DMS 273 treated with DMSO at 0.1 percent for 48 hours (cell line): ENCODE data around the gene SERPINA4.
"Not testable (repeated sequence)": the region's sequence is repeated elsewhere in the genome, so short reads cannot be mapped to it uniquely, and the experiment has no call there.

Experiments used
- DNase-seq: peaks from one replicate; lab custom pipeline; 2025; lab: John Stamatoyannopoulos, UW

Gene SERPINA4

DNA sequence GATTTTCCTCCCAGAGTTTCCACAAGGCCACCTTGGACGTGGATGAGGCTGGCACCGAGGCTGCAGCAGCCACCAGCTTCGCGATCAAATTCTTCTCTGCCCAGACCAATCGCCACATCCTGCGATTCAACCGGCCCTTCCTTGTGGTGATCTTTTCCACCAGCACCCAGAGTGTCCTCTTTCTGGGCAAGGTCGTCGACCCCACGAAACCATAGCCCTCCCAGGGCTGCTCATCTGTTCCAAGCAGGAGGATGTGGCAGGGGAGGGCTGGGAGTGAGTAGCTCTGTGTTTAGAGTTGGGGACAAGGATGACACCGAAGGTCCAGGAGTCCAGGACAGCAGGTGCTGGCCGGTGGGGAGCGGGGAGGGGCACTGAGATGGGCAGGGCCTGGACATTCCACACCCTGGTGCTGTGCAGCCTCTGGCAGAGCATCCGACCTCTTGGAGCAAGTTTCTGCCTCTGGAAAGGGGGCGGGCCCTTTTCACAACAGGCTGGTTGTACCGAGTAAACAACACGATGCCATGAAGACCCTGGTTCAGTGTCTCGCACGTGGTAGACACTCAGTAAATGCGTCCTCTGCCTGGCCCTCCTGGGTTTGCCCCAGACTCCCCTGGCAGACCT, 8.2 kb downstream of the SERPINA4 start:
- no peak for DNase-seq

DNA sequence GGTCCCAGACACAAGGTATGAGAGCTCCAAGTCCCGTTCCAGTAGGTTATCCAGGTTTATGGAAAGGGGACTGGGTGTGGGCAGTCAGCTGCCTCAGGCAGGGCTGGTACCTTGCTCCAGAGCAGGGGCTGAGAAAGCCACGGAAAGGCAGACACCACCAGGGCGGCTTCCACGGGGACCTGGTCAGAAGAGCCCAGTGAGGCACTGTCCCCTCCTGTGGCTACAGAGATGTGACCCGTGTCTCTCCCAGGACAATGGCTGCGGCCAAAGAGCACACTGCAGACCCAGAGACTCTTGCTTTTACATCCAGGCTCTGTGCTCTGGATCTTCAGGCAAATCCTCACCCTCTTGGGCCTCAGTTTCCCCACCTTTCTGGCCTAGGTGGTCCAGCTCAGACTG, 8.8 kb downstream of the SERPINA4 start:
- no peak for DNase-seq

DNA sequence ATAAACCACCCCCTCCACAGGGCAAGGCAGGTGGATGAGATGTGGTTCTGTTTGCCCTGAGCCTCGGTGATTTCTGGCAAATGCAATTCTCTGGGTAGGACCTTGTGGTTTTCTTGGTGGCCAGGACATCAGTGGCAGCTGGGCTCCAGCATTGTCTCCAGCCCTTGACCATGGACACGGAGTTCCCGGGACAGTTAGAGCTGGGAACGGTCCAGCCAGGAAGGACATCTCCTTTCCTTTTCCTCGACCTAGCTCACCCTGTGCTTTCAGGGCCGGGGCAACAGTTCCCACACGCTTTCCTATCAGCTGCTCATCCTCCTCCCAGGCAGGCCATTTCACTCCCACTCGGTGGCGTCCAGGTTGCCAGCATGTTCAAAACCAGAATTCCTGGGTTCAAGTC, 9.2 kb downstream of the SERPINA4 start:
- DNase-seq, result no peak

DNA sequence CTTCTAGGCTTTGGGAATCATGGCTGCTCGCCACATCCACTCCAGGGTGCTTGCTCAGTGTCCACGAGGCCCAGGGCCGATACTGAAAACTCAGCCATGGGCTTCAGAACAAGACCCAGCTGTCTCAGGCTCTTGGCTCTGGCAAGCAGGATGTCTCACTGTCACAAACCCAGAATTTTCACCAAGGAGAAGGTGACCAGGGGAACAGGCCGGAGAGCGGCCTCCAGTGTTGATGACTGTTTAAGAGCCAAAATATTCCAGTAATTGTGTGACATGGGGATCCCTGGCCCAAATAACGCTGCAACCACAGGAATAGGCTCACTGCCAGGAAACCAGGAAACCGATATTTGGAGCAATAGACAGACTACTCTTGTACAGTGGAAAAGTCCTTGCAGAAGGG, 10.2 kb downstream of the SERPINA4 start:
- DNase-seq, result no peak

DNA sequence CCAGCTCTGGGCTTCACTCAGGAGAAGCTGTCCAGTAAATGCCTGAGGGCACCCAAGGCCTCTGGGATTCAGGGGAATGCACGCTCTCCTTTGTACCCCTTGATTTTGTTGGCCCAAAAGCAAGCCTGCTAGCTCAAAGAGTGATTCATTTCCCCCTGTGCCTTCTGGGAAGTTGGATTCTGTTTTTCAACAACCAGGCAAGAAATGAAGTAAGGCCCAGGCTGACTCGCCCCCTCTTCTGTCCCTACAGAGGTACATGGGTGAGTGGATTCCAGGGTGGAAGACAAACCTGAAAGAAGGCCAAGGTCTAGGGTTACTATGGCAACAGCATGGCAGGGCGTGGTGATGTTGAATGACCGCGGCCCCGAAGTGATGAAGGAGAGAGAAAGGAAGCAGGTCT, 10.7 kb downstream of the SERPINA4 start:
- no peak for DNase-seq

DNA sequence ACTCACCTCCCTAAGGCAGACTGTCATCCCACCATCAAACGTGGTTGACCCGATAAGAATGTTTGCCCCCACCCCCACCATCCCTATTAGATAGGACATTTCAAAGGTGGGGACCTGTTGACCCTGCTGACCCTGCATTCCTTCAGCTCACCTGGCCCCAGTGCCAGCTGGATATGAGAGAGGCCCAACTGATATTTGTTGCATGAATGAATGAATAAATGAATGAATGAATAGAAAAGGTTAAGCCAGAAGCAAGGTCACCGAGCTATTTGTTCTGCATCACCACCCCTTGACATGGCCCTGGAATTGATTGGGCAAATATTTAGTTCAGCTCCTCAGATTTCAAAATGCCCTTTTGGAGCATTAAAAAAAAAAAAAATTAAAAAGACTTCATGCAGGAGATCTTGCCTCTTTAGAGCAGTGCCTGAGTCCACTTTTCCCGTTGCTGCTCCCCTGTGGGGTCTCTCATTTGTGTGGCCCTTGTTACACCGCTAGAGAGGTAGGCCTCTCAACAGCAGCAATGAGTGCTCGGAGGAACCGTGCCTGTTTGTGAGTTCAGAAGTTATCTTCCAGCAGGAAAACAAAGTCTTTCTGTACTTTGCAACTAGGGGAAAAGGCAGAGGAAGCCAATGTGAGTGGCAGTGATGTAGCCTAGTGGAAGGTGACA, 11.5 kb downstream of the SERPINA4 start:
- DNase-seq, result no peak

DNA sequence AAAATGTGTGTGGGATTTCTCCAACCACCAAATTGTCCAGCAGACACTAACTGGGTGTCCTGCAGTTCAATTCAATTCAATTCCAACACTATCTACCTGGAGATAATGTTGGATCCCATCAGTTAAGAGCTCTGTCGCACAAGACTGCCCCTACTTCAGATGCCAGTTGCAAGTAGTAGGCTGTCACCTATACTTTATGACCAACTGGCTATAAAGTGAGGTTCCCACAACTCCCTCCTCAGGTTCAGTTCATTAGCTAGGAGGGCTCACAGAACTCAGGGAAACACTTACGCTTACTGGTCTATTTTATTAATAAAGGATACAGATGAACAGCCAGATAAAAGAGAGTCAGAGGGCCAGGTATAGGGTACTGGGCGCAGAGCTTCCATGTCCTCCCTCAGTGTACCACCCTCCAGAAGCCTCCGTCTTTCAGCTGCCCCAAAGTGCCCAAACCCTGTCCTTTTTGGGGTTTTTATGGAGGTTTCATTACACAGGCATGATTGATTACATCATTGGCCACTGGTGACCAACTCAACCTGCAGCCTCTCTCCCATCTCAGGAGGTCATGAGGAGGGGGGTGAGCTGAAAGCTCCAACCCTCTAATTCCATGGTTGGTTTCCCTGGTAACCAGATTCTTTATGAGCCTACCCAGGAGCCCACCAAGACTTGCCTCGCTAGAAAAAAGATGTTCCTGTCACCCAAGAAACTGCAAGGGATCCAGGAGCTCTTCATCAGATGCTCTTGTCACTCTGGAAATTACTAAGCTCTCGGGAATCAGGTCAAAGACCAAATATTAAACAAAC, 12.4 kb downstream of the SERPINA4 start:
- no peak for DNase-seq

DNA sequence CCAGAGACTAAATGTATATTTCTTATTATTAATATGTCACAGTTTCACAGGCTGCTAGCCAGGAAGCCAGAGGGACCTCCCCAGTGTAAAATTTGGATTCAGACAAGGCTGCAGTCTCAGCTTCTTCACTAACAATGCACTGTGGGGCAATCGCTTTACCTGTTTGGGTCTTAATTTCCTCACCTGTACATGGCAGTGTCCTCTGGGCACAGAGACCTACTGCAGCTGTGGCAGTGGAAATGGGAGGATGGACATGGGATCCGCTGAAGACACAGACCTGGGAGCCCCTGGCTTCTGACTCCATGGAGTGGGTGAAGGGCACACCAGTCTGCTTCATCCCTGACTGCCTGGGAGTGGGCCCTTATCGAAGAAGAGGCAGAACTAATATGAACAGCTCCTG, 13.1 kb downstream of the SERPINA4 start:
- DNase-seq, result no peak

DNA sequence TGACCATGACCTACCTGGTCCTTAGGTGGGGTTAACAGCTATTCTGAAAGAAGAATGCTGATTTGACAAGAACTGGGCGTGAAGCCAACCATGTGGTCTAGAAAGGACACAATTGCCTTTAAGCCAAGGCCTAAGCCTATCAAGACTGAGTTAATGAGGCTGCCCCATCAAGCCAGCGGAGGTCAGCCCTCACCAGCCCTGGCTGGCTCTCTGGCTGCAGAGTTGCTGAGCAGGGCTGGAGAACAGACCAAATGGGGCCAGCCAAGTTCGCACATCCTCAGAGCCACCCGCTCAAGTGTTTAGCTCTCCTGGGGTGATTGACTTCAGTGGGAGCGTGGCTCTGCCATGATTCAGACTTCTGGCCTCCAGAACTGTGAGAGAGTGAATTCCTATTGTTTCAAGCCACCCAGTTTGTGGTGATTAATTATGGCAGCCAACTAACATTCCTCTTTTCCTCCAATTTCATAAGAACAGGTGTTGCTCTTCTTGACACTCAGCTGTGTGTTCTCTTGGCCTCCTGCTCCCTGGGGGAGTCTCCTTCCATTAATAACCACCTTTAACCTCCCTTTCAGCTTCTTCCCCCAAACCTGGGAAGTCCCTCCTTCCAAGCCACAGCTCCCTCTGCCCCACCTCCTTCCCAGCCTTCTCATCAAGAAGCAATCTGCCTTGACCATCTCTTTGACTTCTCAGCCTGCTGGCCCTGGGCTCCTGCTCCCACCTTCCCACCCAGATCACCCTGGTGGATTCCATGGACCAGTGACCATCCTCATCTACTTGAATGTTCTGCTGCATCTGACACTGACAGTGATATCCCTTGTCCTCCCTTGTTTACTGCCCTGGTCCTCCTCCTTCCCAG, 14.7 kb downstream of the SERPINA4 start:
- DNase-seq, result no peak

DNA sequence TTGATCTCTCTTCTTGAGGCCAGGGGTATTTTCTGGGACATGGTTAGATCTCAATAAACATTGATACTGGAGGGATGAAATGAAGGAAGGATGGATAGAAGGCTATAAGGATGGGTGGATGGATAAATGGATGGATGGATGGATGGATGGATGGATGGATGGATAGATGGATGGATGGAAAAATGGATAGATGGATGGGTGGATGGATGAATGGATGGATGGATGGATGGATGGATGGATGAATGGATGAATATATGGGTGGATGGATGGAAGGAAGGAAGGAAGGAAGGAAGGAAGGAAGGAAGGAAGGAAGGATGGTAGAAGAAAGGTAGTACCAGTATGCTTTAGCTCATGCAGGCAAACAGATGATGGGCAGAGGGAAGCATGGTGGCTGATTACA, 16.2 kb downstream of the SERPINA4 start:
- DNase-seq, result not testable (repeated sequence)

DNA sequence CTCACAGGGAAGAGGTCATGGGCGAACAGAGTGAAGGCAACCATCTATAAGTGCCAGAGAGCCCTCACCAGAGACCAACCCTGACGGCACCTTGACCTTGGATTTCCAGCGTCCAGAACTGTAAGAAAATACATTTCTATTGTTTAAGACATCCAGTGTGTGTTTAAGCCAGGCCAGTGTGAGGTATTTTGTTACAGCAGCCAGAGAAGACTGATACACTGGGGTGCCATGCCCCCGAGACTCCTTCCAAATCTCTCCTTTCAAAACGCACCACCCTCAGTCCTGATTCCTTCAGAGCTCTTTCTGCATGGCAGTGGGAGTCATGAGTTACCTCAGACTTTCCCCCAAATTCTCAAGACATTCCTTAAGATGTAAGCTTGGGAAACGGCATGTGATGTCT, 17.5 kb downstream of the SERPINA4 start:
- no peak for DNase-seq

DNA sequence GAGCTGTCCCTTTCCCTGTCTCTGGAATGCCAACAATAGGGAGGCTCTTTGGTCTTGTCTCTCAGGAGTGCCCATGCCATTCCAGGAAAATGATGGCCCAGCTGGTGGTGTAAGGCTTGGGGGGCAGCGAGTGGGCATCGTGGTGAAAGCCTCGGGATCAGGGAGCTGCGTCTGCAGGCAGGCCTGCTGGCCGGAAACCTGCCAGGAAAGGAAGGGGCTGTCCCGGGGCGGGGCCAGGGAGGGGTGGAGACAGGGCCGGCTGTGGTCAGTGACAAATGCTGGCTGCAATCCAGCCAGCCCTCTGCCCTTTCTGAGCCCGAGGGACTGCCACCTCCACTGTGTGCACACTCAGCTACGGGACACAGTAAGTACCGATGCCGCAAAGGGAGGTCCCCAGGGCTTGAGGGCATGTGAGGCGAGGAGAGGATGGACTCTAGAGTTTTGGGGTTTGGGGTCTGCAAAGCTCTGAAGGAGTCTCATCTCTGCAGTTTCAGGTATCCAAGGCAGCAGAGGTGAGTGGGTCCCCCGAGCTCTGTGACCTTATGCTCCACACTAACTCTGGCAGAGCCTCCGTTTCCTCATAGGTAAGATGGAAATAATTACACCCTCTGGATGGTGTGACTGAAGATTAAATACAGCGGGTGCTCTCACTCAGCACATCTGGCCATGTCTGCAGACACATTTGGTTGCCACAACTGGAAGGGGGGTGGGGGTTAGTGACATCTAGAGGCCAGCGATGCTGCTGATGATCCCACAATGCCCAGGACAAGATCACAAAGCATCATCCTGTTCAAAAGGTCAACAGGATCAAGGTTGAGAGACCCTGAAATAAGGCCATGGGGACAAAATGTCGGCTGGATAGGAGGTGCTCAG, 20.1 kb downstream of the SERPINA4 start, which contains the start of gene SERPINA5:
SERPINA5 (plus strand) TSS at position 300 of the 873 bp plus-strand sequence. CDS start 5,937 bp downstream, outside the sequence.
- DNase-seq, result no peak

DNA sequence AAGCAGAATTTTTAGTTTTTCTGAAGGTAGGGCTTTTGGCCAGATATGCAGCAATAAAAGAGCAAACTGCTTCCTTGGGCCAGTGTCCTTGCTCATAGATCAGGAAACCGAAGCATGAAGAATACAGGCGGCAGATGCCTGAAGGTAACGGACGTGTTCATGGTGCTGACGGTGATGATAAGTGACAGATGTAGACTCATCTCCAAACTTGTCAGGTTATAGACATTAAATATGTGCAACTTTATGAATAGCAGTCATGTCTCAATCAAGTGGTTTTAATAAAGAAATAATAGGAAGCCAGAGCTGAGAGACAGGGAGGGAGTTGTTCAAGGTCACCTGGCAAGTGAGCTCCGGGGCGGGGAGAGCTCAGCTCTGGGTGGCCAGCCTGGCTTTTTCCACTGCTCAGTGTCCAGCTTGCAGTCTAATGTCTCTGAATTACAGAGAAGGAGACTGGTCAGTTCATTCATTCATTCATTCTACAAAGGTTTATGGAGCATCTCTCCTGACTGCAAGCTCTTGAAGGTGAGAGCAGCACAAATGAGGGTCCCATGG, 21.0 kb downstream of the SERPINA4 start:
- no peak for DNase-seq

DNA sequence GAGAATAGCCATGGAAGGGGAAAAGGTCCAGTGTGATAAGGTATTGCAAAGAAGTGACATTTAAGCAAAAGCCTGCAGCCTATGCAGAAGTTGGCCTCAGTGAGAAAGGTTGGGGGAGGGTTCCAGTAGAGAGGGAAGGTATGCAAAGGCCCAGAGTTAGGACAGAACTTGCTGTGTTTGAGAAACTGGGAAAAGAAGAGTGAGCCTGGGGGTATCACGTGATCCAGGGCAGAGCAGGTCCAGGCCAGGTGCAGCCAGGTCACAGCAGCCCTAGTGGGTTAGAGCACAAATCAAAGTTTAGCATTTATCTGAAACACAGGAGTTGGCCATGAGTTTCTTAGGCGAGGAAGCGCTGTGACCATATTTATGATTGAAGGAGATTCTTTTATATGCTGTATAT, 21.6 kb downstream of the SERPINA4 start:
- DNase-seq, result no peak

DNA sequence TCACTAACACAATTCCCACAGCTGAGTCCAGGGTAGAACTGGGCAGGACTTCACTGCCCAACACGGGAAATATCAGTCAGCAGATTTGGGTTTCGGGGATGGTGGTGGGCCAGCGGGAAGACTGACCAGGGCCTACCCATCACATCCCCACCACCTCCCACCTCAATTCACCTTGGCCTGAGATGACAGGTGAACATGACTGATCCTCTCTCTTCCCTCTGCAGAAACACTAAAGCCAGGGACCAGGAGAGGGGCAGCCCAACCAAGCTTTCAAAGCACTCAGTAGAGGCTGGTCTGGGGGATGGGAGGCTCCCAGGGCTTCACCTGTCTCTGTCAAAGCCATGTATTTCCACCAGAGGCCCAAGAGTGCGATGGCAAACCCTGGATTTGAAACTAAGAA, 22.3 kb downstream of the SERPINA4 start:
- no peak for DNase-seq

DNA sequence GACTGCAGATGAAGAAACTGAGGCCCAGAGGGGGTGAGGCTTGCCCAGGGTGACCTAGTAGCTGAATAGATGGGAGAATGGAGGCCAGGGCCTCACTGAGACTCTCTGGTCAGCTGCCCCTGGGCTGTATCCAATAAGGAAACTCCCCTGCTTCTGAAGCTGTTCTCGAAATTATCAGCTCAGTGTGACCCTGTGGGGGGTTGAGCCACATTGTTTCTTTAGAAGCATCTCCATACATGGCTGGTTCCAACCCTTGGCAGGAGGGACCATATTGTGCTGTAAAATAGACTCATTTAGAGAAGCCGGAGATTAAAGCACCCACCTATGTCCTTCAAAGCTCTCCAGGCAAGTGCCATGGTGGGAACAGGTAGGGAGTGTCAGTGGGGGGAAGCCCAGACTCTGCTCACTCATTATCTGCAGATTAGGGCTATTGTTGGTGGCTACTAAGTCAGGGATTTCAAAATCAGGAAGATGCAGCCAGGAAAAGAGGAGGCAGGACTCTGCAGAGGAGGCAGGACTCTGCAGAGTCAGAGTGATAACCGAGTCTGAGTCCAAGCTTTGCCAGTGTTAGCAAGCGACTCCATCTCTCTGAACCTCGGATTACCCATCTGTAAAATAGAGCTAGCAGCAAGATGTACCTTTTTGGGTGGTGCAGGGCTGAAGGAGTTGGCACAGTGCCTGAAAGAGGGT, 23.5 kb downstream of the SERPINA4 start:
- DNase-seq, result no peak

DNA sequence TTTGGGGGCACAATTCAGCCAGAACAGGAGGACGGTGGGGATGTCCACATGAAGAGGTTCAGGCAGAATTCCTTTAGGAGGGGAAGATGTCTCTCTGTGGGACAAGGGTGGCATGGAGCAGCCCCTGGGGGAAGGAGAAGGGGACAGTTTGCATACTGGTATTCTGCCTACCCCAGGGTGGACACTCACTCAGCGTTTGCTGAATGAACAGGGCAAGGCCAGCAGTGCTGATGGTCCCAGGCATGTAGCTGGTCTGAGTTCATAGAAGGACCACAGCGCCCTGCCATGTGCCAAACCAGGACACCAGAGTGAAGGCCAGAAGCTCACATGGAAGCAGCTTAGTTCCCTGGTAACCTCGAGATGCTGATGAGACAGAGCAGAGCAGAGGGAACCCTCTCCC, 25.4 kb downstream of the SERPINA4 start:
- DNase-seq, result no peak

DNA sequence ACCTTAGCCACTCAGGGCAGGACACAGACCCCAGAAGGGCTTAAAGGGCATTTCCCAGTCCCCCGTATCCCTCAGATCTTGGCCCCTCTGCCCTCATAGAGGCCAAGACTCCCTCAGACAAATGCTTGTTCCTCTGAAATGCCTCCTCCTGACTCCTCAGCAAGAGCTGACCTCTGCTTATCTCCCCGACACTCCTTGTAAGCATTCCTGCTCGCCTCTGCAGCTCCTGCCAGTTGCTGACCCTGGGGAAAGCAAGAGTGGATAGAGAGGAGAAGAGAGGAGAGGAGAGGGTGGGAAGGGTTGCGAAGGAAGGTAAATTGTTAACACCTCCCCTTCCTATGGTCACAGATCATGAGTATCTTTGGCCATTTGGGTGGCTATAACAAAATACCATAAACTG, 27.1 kb downstream of the SERPINA4 start:
- DNase-seq, result no peak

DNA sequence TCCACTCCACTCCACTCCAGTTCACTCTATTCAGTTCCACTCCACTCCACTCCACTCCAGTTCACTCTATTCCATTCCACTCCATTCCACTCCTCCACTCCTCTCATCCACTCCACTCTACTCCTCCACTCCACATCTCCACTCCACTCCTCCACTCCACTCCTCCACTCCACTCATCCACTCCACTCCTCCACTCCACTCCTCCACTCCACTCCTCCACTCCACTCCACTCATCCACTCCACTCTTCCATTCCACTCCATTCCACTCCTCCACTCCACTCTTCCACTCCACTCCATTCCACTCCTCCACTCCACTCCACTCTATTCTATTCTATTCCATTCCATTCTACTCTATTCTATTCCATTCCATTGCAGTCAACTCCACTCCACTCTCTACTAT, 29.8 kb downstream of the SERPINA4 start:
- no peak for DNase-seq

DNA sequence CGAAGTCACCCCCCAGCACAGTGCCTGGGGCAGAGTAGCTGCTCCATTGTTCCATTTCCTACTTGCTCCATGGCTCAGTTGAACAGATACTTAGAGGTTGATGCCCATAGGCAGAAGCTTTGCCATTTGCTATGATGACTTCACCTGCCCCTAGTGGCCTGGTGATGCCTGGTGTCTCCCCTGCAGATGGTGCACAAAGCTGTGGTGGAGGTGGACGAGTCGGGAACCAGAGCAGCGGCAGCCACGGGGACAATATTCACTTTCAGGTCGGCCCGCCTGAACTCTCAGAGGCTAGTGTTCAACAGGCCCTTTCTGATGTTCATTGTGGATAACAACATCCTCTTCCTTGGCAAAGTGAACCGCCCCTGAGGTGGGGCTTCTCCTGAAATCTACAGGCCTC, 30.6 kb downstream of the SERPINA4 start:
- DNase-seq, result no peak
